ENCODE results near the gene FIBCD1.

DNA sequence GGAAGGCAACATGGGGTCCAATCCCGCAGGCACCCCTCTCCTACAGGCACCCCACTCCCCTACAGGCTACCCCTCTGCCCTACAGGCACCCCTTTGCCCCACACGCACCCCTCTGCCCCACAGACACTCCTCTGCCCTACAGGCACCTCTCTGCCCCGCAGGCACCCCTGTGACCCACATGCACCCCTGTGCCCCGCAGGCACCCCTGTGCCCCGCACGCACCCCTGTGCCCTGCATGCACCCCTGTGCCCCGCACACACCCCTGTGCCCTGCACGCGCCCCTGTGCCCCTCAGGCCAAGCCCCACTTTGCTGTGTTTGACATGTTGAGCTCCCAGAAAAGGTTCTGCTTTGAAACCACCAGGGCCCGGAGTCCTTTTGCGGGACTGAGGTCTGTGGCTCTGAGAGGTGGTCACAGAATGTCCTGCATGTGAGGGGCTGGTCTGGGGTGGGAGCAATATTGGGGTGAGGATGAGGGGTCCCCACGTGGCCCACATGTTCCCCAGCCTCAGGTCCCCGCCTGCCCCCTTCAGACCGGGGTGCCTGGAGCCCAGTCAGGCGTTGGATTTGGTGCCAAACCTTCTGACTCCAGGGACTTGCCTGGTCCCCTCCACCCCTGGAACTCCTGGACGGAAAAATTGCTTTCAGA lies 41.8 kb downstream of the FIBCD1 start:
- TF ChIP-seq CTCF (conservative IDR thresholded peaks at IDR 0.05) = no peak
- no peak for TF ChIP-seq ZFX (IDR thresholded peaks at IDR 0.05)

Measured in C4-2B (cell line).